HG03039 (cell line): ENCODE measurements around the gene RABGAP1.

Experiments
- ATAC-seq: cut with Tn5 transposase; IDR thresholded peaks from one replicate; pipeline ENCODE4 v1.9.1; 2021; ENCODE audit warnings: mild to moderate bottlenecking, moderate library complexity; ENCODE audit not compliant: unreplicated experiment

RABGAP1 gene

GRCh38 chr9:123150708-123151503 is 210.1 kb downstream of the RABGAP1 start:
- no peak for ATAC-seq
